Testis (tissue), 2 donors: ENCODE data around the gene METTL26.

ENCODE experiments used
- POLR2A ChIP-seq: fragments of 450-650 bp; IDR thresholded peaks from one replicate; pipeline ENCODE4 v1.6.1; 2017; ENCODE audit warnings: antibody characterized with exemption, mild to moderate bottlenecking, moderate library complexity
- TF ChIP-seq, protein P1 (sequence below), 3 experiments: fragments of 450-650 bp in 2 of 3; fragments of 200-600 bp in 1 of 3; sonication (generic) in 1 of 3; IDR thresholded peaks; one replicate each; pipeline ENCODE4 v1.5.1; 2016 to 2019; ENCODE audit warnings: antibody characterized with exemption in 3 of 3, mild to moderate bottlenecking in 2 of 3, moderate library complexity in 1 of 3

DNA sequence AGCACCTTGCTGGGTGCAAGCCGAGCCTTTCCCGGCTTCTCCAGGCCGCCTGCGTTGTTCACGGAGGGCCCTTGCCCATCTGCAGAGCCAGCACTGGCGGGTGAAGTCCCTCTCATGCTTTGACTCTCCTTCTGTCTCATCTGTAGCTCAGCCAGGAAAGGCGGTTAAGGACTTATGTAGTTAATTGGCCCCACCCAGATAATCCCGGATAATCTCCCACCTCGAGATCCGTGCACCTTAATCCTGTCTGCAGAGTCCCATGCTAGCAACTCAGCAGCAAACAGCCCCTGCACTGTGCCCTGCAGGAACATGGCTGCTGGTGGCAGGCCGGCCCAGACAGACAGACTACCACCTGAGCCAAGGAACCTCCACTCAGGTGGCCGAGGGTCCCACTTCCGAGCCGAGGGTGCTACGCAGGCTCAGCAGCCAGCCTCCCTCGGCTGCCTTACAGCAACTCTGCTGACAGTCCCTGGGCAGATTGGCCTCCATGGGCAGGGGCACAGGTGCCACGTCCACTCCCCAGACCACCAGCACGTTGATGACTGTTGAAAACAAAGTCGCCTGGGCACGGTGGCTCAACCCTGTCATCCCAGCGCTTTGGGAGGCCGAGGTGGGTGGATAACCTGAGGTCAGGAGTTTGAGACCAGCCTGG lies 29.3 kb downstream of the METTL26 start:
- TF ChIP-seq, protein P1, sequence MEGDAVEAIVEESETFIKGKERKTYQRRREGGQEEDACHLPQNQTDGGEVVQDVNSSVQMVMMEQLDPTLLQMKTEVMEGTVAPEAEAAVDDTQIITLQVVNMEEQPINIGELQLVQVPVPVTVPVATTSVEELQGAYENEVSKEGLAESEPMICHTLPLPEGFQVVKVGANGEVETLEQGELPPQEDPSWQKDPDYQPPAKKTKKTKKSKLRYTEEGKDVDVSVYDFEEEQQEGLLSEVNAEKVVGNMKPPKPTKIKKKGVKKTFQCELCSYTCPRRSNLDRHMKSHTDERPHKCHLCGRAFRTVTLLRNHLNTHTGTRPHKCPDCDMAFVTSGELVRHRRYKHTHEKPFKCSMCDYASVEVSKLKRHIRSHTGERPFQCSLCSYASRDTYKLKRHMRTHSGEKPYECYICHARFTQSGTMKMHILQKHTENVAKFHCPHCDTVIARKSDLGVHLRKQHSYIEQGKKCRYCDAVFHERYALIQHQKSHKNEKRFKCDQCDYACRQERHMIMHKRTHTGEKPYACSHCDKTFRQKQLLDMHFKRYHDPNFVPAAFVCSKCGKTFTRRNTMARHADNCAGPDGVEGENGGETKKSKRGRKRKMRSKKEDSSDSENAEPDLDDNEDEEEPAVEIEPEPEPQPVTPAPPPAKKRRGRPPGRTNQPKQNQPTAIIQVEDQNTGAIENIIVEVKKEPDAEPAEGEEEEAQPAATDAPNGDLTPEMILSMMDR (IDR thresholded peaks at IDR 0.05): no peak
- TF ChIP-seq POLR2A: no peak
